Measurements from ENCODE around the gene PTRH1. TPM values are rescaled to one million over a fixed set of nuclear protein-coding genes. Genes with fewer than 3 reads are reported as not detected.

The PTRH1 gene
- total RNA-seq, 1 donor from 2014 or later, result 23.5 TPM

- intact Hi-C loops (cut with micrococcal nuclease), result loop anchor here (1.0 to 10.0 kb wide), 16 partner anchors 20 to 490 kb away; partner anchors contain the start of genes FPGS, LRSAM1, NAIF1 and PTRH1
- peak; percentile 98 for DNase-seq (ENCODE audit: low spot score)
- H3K27ac Mint-ChIP-seq, result peak within 1 kb of the TSS; percentile 96
- H3K4me3 Mint-ChIP-seq, result peak within 1 kb of the TSS; percentile 89
- peaks cover 15% of the 10 kb centered on the region for H3K4me1 Mint-ChIP-seq (ENCODE audit: low read depth)
- no peaks in the 10 kb centered on the region for H3K27me3 Mint-ChIP-seq (ENCODE audit: insufficient read depth)
- H3K36me3 Mint-ChIP-seq (ENCODE audit: low read depth), result peaks cover 9% of the 10 kb centered on the region
- H3K9me3 Mint-ChIP-seq, result no peaks in the 10 kb centered on the region
These were observed 19.5 kb upstream of the PTRH1 start, which contains the start of gene TOR2A for GRCh38 chr9:127734747-127735529. Gene TOR2A, minus strand, starts transcription at chr9:127735294. Its CDS starts 24 bp downstream, at chr9:127735270.

- H3K36me3 Mint-ChIP-seq (ENCODE audit: low read depth), result peaks cover 8% of the 10 kb centered on the region
- intact Hi-C loops (cut with micrococcal nuclease), result loop anchor here (1.0 to 10.0 kb wide), 5 partner anchors 122 to 489 kb away; partner anchors contain the start of gene STXBP1
- H3K9me3 Mint-ChIP-seq, result no peaks in the 10 kb centered on the region
- DNase-seq (ENCODE audit: low spot score), result no peak
- no peaks in the 10 kb centered on the region for H3K27me3 Mint-ChIP-seq (ENCODE audit: insufficient read depth)
- peak overlapping the region; percentile 80 for H3K27ac Mint-ChIP-seq
- peaks cover 15% of the 10 kb centered on the region for H3K4me1 Mint-ChIP-seq (ENCODE audit: low read depth)
- peak overlapping the region; percentile 78 for H3K4me3 Mint-ChIP-seq
These were observed 18.8 kb upstream of the PTRH1 start for GRCh38 chr9:127734247-127734746.

GRCh38 chr9:127733614-127734013 lies 18.2 kb upstream of the PTRH1 start:
- peaks cover 15% of the 10 kb centered on the region for H3K4me1 Mint-ChIP-seq (ENCODE audit: low read depth)
- H3K9me3 Mint-ChIP-seq, result no peaks in the 10 kb centered on the region
- H3K36me3 Mint-ChIP-seq (ENCODE audit: low read depth), result peaks cover 3% of the 10 kb centered on the region
- intact Hi-C loops (cut with micrococcal nuclease), result loop anchor here (1.0 to 10.0 kb wide), 5 partner anchors 121 to 489 kb away; partner anchors contain the start of gene STXBP1
- H3K4me3 Mint-ChIP-seq, result peak overlapping the region; percentile 78
- DNase-seq (ENCODE audit: low spot score), result no peak
- no peak overlapping the region for H3K27ac Mint-ChIP-seq
- no peaks in the 10 kb centered on the region for H3K27me3 Mint-ChIP-seq (ENCODE audit: insufficient read depth)

- no peaks in the 10 kb centered on the region for H3K9me3 Mint-ChIP-seq
- peaks cover 15% of the 10 kb centered on the region for H3K4me1 Mint-ChIP-seq (ENCODE audit: low read depth)
- intact Hi-C loops (cut with micrococcal nuclease), result loop anchor here (10.0 kb wide), 1 partner anchor 488 kb away; no protein-coding TSS in a partner anchor
- DNase-seq (ENCODE audit: low spot score), result no peak
- H3K36me3 Mint-ChIP-seq (ENCODE audit: low read depth), result peaks cover 3% of the 10 kb centered on the region
- H3K27me3 Mint-ChIP-seq (ENCODE audit: insufficient read depth), result no peaks in the 10 kb centered on the region
- no peak overlapping the region for H3K27ac Mint-ChIP-seq
- H3K4me3 Mint-ChIP-seq, result no peak overlapping the region
These were observed 17.0 kb upstream of the PTRH1 start for GRCh38 chr9:127732444-127732843.

- H3K27me3 Mint-ChIP-seq (ENCODE audit: insufficient read depth), result no peaks in the 10 kb centered on the region
- no peak overlapping the region for H3K27ac Mint-ChIP-seq
- no peaks in the 10 kb centered on the region for H3K36me3 Mint-ChIP-seq (ENCODE audit: low read depth)
- H3K4me1 Mint-ChIP-seq (ENCODE audit: low read depth), result peaks cover 15% of the 10 kb centered on the region
- intact Hi-C loops (cut with micrococcal nuclease), result loop anchor here (10.0 kb wide), 1 partner anchor 487 kb away; no protein-coding TSS in a partner anchor
- no peak for DNase-seq (ENCODE audit: low spot score)
- H3K9me3 Mint-ChIP-seq, result no peaks in the 10 kb centered on the region
- no peak overlapping the region for H3K4me3 Mint-ChIP-seq
These were observed 16.5 kb upstream of the PTRH1 start for GRCh38 chr9:127731938-127732337.

- Mint-ChIP-seq H3K36me3 (ENCODE audit: low read depth) (no peaks in the 10 kb centered on the region), H3K27me3 (ENCODE audit: insufficient read depth) (no peaks in the 10 kb centered on the region), H3K4me1 (ENCODE audit: low read depth) (peaks cover 15% of the 10 kb centered on the region), H3K9me3 (no peaks in the 10 kb centered on the region), H3K27ac (no peak overlapping the region), H3K4me3 (no peak overlapping the region)
- intact Hi-C loops (cut with micrococcal nuclease), result loop anchor here (10.0 kb wide), 1 partner anchor 486 kb away; no protein-coding TSS in a partner anchor
- DNase-seq (ENCODE audit: low spot score), result no peak
These were observed 15.4 kb upstream of the PTRH1 start for GRCh38 chr9:127730799-127731410.

- no peaks in the 10 kb centered on the region for H3K36me3 Mint-ChIP-seq (ENCODE audit: low read depth)
- no peak for DNase-seq (ENCODE audit: low spot score)
- intact Hi-C loops (cut with micrococcal nuclease), result loop anchor here (10.0 kb wide), 1 partner anchor 485 kb away; no protein-coding TSS in a partner anchor
- no peak overlapping the region for H3K4me3 Mint-ChIP-seq
- H3K27ac Mint-ChIP-seq, result no peak overlapping the region
- H3K9me3 Mint-ChIP-seq, result no peaks in the 10 kb centered on the region
- no peaks in the 10 kb centered on the region for H3K27me3 Mint-ChIP-seq (ENCODE audit: insufficient read depth)
- peaks cover 10% of the 10 kb centered on the region for H3K4me1 Mint-ChIP-seq (ENCODE audit: low read depth)
These were observed 14.8 kb upstream of the PTRH1 start for GRCh38 chr9:127730262-127730661.

GRCh38 chr9:127729522-127730256 lies 14.2 kb upstream of the PTRH1 start:
- Mint-ChIP-seq H3K27ac (no peak overlapping the region), H3K4me3 (no peak overlapping the region), H3K27me3 (ENCODE audit: insufficient read depth) (no peaks in the 10 kb centered on the region), H3K4me1 (ENCODE audit: low read depth) (peaks cover 9% of the 10 kb centered on the region), H3K36me3 (ENCODE audit: low read depth) (no peaks in the 10 kb centered on the region), H3K9me3 (no peaks in the 10 kb centered on the region)
- no peak for DNase-seq (ENCODE audit: low spot score)
- intact Hi-C loops (cut with micrococcal nuclease), result loop anchor here (10.0 kb wide), 1 partner anchor 485 kb away; no protein-coding TSS in a partner anchor

GRCh38 chr9:127728808-127729207 lies 13.3 kb upstream of the PTRH1 start:
- intact Hi-C loops (cut with micrococcal nuclease), result no loop called here

GRCh38 chr9:127726871-127727270 lies 11.4 kb upstream of the PTRH1 start:
- DNase-seq (ENCODE audit: low spot score), result no peak
- Mint-ChIP-seq H3K27ac (no peak overlapping the region), H3K36me3 (ENCODE audit: low read depth) (no peaks in the 10 kb centered on the region), H3K9me3 (no peaks in the 10 kb centered on the region), H3K27me3 (ENCODE audit: insufficient read depth) (no peaks in the 10 kb centered on the region), H3K4me3 (no peak overlapping the region), H3K4me1 (ENCODE audit: low read depth) (no peaks in the 10 kb centered on the region)
- intact Hi-C loops (cut with micrococcal nuclease), result no loop called here

More at GRCh38 chr9:127728808-127729207, 13.3 kb upstream of the PTRH1 start:
- no peak overlapping the region for H3K27ac Mint-ChIP-seq
- H3K27me3 Mint-ChIP-seq (ENCODE audit: insufficient read depth), result no peaks in the 10 kb centered on the region
- H3K36me3 Mint-ChIP-seq (ENCODE audit: low read depth), result no peaks in the 10 kb centered on the region
- H3K9me3 Mint-ChIP-seq, result no peaks in the 10 kb centered on the region
- peaks cover 3% of the 10 kb centered on the region for H3K4me1 Mint-ChIP-seq (ENCODE audit: low read depth)
- DNase-seq (ENCODE audit: low spot score), result no peak
- no peak overlapping the region for H3K4me3 Mint-ChIP-seq

- Mint-ChIP-seq H3K4me1 (ENCODE audit: low read depth) (peaks cover 10% of the 10 kb centered on the region), H3K36me3 (ENCODE audit: low read depth) (no peaks in the 10 kb centered on the region), H3K9me3 (no peaks in the 10 kb centered on the region), H3K4me3 (no peak overlapping the region), H3K27me3 (ENCODE audit: insufficient read depth) (no peaks in the 10 kb centered on the region), H3K27ac (no peak overlapping the region)
- intact Hi-C loops (cut with micrococcal nuclease), result no loop called here
- no peak for DNase-seq (ENCODE audit: low spot score)
These were observed 8.5 kb upstream of the PTRH1 start for GRCh38 chr9:127724012-127724411.

GRCh38 chr9:127723444-127723843 lies 8.0 kb upstream of the PTRH1 start:
- Mint-ChIP-seq H3K9me3 (no peaks in the 10 kb centered on the region), H3K36me3 (ENCODE audit: low read depth) (no peaks in the 10 kb centered on the region), H3K27ac (no peak overlapping the region), H3K4me3 (no peak overlapping the region), H3K27me3 (ENCODE audit: insufficient read depth) (no peaks in the 10 kb centered on the region), H3K4me1 (ENCODE audit: low read depth) (peaks cover 10% of the 10 kb centered on the region)
- DNase-seq (ENCODE audit: low spot score), result no peak
- intact Hi-C loops (cut with micrococcal nuclease), result no loop called here
